Skin of body (tissue), 2 donors: ENCODE measurements around the gene CSNK2B. TPM values are rescaled to one million over a fixed set of nuclear protein-coding genes. Genes with fewer than 3 reads are reported as not detected.

Experiments used
- DNase-seq: peaks from one replicate; lab custom pipeline; 2025; lab: John Stamatoyannopoulos, UW
- total RNA-seq: library from RNA; depleted of rRNA; stranded (reverse); fragments of >200 nt; gene quantifications from one replicate; pipeline ENCODE4 v1.2.3, GENCODE V29; 2014

The CSNK2B gene
- total RNA-seq: 75.8 TPM

GRCh38 chr6:31665501-31666336 lies at the start of gene CSNK2B:
Gene CSNK2B, plus strand, starts transcription at chr6:31666080. Its CDS starts 752 bp downstream, at chr6:31666832.
- DNase-seq: peak; percentile 99

- DNase-seq: no peak
Observed at GRCh38 chr6:31617010-31617409, 48.9 kb upstream of the CSNK2B start.

DNA sequence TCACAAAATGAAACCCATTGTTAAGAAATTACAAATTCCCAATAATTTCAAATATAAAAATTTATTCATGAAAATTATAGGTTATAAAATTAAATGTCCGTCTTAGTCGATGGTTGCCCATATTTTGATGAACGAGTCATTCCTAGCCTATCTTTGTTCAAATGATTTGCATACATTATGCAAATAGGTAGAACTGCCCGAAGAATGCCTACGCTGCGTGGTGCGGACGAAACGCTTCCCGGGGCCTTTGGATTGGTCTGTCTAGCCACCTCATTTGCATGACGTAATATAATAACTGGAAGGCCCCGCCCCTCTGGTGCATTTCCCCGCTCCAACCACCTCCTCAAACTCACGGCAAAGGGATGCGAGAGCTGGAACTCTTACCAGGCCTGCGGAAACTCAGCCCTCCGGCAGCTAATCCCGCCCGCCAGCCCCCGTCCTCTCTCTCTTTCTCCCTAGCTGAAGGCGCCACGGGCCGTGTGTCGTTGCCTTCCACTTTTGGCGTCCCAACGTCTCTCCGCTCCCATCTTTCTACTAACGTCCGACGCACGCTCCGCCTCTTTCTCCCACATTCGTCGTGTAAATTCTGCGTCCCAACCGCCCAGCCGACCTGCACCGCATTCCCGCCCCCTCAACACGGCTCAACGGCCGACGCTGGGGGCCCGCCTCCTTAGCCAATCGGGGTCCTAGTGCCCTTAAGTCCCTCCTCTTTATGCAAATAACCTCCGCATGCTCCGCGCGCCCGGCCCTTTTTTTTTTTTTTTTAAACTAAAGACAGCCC lies 45.9 kb upstream of the CSNK2B start:
- DNase-seq: peak; percentile 99

GRCh38 chr6:31620586-31621319 lies 45.1 kb upstream of the CSNK2B start, which contains the start of gene PRRC2A:
Gene PRRC2A, plus strand, starts transcription at chr6:31620715. Its CDS starts 2,075 bp downstream, at chr6:31622790.
- DNase-seq: peak; percentile 56

- no peak for DNase-seq
Observed at GRCh38 chr6:31621320-31621939, 44.5 kb upstream of the CSNK2B start.

GRCh38 chr6:31621991-31622390 lies 43.9 kb upstream of the CSNK2B start:
- DNase-seq: no peak

- no peak for DNase-seq
Observed at GRCh38 chr6:31622684-31623091, 43.2 kb upstream of the CSNK2B start.

- no peak for DNase-seq
Observed at GRCh38 chr6:31624070-31624469, 41.8 kb upstream of the CSNK2B start.

GRCh38 chr6:31626952-31627351 lies 38.9 kb upstream of the CSNK2B start:
- DNase-seq: no peak

DNA sequence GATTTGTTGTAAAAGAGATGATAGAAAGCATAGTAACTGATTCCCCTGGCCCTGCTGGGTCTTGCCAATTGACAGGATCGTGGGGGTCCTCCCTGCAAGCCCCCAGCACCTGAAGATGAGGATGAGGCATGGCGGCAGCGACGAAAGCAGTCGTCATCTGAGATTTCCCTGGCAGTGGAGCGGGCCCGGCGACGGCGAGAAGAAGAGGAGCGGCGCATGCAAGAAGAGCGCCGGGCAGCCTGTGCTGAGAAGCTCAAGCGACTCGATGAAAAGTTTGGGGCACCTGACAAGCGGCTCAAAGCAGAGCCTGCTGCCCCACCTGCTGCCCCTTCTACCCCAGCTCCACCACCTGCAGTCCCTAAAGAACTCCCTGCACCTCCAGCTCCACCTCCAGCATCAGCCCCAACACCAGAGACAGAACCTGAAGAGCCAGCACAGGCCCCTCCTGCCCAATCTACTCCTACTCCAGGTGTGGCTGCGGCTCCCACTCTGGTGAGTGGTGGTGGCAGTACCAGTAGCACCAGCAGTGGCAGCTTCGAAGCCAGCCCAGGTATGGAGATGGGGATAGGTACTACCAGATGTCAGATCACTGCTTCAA lies 38.1 kb upstream of the CSNK2B start:
- no peak for DNase-seq

DNA sequence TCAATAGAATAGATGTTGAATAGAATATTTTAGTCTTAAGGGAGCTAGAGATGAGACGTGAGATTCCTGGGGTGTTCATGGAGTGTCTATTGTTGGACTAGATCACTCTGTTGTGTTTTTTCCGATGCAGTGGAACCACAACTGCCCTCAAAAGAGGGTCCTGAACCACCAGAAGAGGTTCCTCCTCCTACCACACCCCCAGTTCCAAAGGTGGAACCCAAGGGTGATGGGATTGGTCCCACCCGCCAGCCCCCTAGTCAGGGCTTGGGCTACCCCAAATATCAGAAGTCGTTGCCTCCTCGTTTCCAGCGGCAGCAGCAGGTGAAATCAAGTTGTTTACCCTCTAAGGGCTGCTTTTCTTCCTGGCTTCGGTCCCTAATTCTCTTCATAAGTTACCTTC lies 36.9 kb upstream of the CSNK2B start:
- no peak for DNase-seq

- DNase-seq: no peak
Observed at GRCh38 chr6:31630177-31630934, 35.5 kb upstream of the CSNK2B start.

DNA sequence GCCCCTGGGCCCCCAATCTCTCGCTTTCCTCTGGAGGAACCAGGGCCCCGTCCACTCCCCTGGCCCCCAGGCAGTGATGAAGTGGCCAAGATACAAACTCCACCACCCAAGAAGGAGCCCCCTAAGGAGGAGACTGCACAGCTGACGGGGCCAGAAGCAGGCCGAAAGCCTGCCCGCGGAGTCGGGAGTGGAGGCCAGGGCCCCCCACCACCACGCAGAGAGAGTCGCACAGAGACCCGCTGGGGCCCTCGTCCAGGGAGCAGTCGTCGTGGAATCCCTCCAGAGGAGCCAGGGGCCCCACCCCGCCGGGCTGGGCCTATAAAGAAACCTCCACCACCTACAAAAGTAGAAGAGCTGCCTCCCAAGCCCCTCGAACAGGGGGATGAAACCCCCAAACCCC lies 34.7 kb upstream of the CSNK2B start:
- DNase-seq: no peak

DNA sequence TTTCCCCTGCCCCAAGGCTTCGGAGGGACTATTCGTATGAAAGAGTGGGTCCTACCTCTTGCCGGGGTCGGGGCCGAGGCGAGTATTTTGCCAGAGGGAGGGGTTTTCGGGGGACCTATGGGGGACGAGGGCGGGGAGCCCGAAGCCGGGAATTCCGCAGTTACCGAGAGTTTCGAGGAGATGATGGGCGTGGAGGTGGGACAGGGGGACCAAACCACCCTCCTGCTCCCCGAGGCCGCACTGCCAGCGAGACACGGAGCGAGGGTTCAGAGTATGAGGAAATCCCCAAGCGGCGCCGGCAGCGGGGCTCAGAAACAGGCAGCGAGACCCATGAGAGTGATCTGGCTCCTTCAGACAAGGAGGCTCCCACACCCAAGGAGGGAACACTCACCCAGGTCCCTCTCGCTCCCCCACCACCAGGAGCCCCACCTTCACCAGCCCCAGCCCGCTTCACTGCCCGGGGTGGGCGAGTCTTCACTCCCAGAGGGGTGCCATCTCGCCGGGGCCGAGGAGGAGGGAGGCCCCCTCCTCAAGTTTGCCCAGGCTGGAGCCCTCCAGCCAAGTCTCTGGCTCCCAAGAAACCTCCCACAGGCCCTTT lies 34.1 kb upstream of the CSNK2B start:
- DNase-seq: no peak

- no peak for DNase-seq
Observed at GRCh38 chr6:31632279-31632946, 33.5 kb upstream of the CSNK2B start.

- DNase-seq: no peak
Observed at GRCh38 chr6:31633447-31633846, 32.4 kb upstream of the CSNK2B start.

GRCh38 chr6:31634131-31634530 lies 31.7 kb upstream of the CSNK2B start:
- no peak for DNase-seq

DNA sequence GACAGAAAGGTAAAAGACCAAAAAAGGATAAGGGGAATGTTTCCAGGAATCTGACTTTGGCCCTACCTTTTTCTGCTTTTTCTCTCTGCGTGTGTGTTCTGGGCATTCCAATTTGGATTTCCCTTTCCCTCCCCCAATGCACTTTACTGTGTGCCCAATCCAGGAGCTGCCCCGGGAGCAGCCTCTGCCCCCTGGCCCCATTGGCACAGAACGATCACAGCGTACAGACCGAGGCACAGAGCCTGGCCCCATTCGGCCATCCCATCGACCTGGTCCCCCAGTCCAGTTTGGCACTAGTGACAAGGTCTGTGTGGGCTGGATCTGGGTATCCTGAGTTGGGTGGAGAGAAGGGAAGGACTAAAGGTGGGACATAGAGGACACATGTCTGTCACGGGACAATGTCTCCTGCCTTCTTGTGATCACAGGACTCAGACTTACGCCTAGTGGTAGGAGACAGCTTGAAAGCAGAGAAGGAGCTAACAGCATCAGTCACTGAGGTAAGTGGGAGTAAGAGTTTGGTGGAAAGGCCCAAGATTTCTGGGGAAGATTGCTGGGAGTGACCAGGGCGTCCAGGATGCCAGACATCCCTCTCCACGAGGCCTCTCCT lies 30.8 kb upstream of the CSNK2B start:
- DNase-seq: no peak
